ENCODE data around the gene RNF13.
"Not testable (repeated sequence)": the region's sequence is repeated elsewhere in the genome, so short reads cannot be mapped to it uniquely, and the experiment has no call there.

Gene RNF13

GRCh38 chr3:149828390-149828789, 15.4 kb downstream of the RNF13 start:
- no peak overlapping the region for H3K27ac ChIP-seq
- no peak for TF ChIP-seq CTCF (IDR thresholded peaks at IDR 0.05)
- TF ChIP-seq ZFX (IDR thresholded peaks at IDR 0.05; ENCODE audit: borderline replicate concordance), result no peak

- H3K27ac ChIP-seq, result not testable (repeated sequence)
Measured at GRCh38 chr3:149829631-149830030, 16.6 kb downstream of the RNF13 start.

- no peak overlapping the region for H3K27ac ChIP-seq
- TF ChIP-seq ZFX (IDR thresholded peaks at IDR 0.05; ENCODE audit: borderline replicate concordance) (no peak), CTCF (IDR thresholded peaks at IDR 0.05) (no peak)
Measured at GRCh38 chr3:149830902-149831301, 17.9 kb downstream of the RNF13 start.

- no peak overlapping the region for H3K27ac ChIP-seq
- TF ChIP-seq ZFX (IDR thresholded peaks at IDR 0.05; ENCODE audit: borderline replicate concordance) (no peak), CTCF (IDR thresholded peaks at IDR 0.05) (no peak)
Measured at GRCh38 chr3:149831321-149831720, 18.3 kb downstream of the RNF13 start.

GRCh38 chr3:149832086-149832485, 19.1 kb downstream of the RNF13 start:
- H3K27ac ChIP-seq, result no peak overlapping the region
- TF ChIP-seq CTCF (IDR thresholded peaks at IDR 0.05), result no peak
- TF ChIP-seq ZFX (IDR thresholded peaks at IDR 0.05; ENCODE audit: borderline replicate concordance), result no peak

- no peak for TF ChIP-seq CTCF (IDR thresholded peaks at IDR 0.05)
- TF ChIP-seq ZFX (IDR thresholded peaks at IDR 0.05; ENCODE audit: borderline replicate concordance), result no peak
- no peak overlapping the region for H3K27ac ChIP-seq
Measured at GRCh38 chr3:149833241-149833640, 20.2 kb downstream of the RNF13 start.

- not testable (repeated sequence) for H3K27ac ChIP-seq
Measured at GRCh38 chr3:149838491-149838890, 25.5 kb downstream of the RNF13 start.

- not testable (repeated sequence) for H3K27ac ChIP-seq
Measured at GRCh38 chr3:149839469-149839868, 26.5 kb downstream of the RNF13 start.

GRCh38 chr3:149839896-149840295, 26.9 kb downstream of the RNF13 start:
- H3K27ac ChIP-seq, result no peak overlapping the region
- no peak for TF ChIP-seq CTCF (IDR thresholded peaks at IDR 0.05)
- TF ChIP-seq ZFX (IDR thresholded peaks at IDR 0.05; ENCODE audit: borderline replicate concordance), result no peak
